Caco-2 (cell line): Measurements from ENCODE around the gene IGSF21. TPM values are rescaled to one million over a fixed set of nuclear protein-coding genes. Genes with fewer than 3 reads are reported as not detected.

Experiments
- BruUV-seq: library from RNA; stranded (reverse); fragments of 400-500 nt; replicated peaks from 2 replicates; lab custom pipeline; 2021; lab: Mats Ljungman, UMichigan
- CTCF ChIA-PET: fragments of 300-600 bp; sonication (Branson Sonifier 250); formaldehyde crosslinking; loops from one replicate; lab custom pipeline; 2022; ENCODE audit warnings: antibody characterized with exemption; lab: Charles Lee
- POLR2A ChIA-PET: fragments of 300-600 bp; sonication (Branson Sonifier 250); formaldehyde crosslinking; loops from one replicate; lab custom pipeline; 2022; ENCODE audit warnings: antibody characterized with exemption; lab: Charles Lee
- DNase-seq, 2 experiments: peaks; one replicate each; pipeline versions ENCODE4 v3.0.0 to v3.0.0-alpha.2; 2020 to 2022
- H3K27me3 ChIP-seq: replicated peaks from 2 replicates; pipeline ENCODE4 v1.6.0; 2011; ENCODE audit warnings: low read length; ENCODE audit not compliant: control insufficient read depth, insufficient read depth
- H3K36me3 ChIP-seq: 2 replicates; pipeline ENCODE4 v1.5.1; 2011; ENCODE audit warnings: low read length; ENCODE audit not compliant: control insufficient read depth, insufficient read depth
- H3K4me1 ChIP-seq: fragments of 250-450 bp; sonication (Bioruptor Pico); 2 replicates; pipeline ENCODE4 v1.5.1; 2020; ENCODE audit warnings: mild to moderate bottlenecking
- H3K4me3 ChIP-seq: 2 replicates; pipeline ENCODE4 v1.5.1; 2011; ENCODE audit warnings: low read depth, mild to moderate bottlenecking, control low read depth, low read length
- H3K9me3 ChIP-seq: fragments of 250-450 bp; sonication (Bioruptor Pico); 2 replicates; pipeline ENCODE4 v1.5.1; 2020; ENCODE audit warnings: mild to moderate bottlenecking, moderate library complexity
- H3K27ac Mint-ChIP-seq: one replicate; pipeline ENCODE4 v1.8.0; 2022; ENCODE audit warnings: mixed read lengths; ENCODE audit not compliant: unreplicated experiment
- H3K27me3 Mint-ChIP-seq: one replicate; pipeline ENCODE4 v1.8.0; 2022; ENCODE audit warnings: mixed read lengths; ENCODE audit not compliant: insufficient read depth, unreplicated experiment
- H3K36me3 Mint-ChIP-seq: one replicate; pipeline ENCODE4 v1.8.0; 2022; ENCODE audit warnings: mild to moderate bottlenecking, mixed read lengths; ENCODE audit not compliant: insufficient read depth, unreplicated experiment
- H3K4me1 Mint-ChIP-seq: one replicate; pipeline ENCODE4 v1.8.0; 2022; ENCODE audit warnings: low read depth, mixed read lengths; ENCODE audit not compliant: unreplicated experiment
- H3K4me3 Mint-ChIP-seq: one replicate; pipeline ENCODE4 v1.8.0; 2022; ENCODE audit warnings: mild to moderate bottlenecking, moderate library complexity, mixed read lengths; ENCODE audit not compliant: unreplicated experiment
- H3K9me3 Mint-ChIP-seq: one replicate; pipeline ENCODE4 v1.8.0; 2022; ENCODE audit warnings: mixed read lengths; ENCODE audit not compliant: unreplicated experiment
- CTCF ChIP-seq, 2 experiments: fragments of 200-600 bp in 1 of 2; IDR thresholded peaks; 1 replicate in 1 of 2; 2 replicates in 1 of 2; pipeline versions ENCODE4 v1.5.1 to v1.8.0; 2011 to 2022; ENCODE audit warnings: antibody characterized with exemption in 1 of 2, control low read depth in 1 of 2, inconsistent platforms in 1 of 2, low read depth in 1 of 2, low read length in 1 of 2, mild to moderate bottlenecking in 1 of 2, moderate library complexity in 1 of 2; ENCODE audit not compliant: insufficient read depth in 1 of 2, severe bottlenecking in 1 of 2, unreplicated experiment in 1 of 2
- intact Hi-C: fragments of 100-400 bp; cut with micrococcal nuclease; formaldehyde crosslinking; loops from one replicate; pipeline ENCODE4 v1.10.0; 2022; ENCODE audit not compliant: unreplicated experiment
- total RNA-seq: library from RNA; stranded (reverse); gene quantifications from 2 replicates; pipeline ENCODE4 v1.2.3, GENCODE V29; 2022

Gene IGSF21
- total RNA-seq, 1 experiment from 2014 or later: not detected

DNA sequence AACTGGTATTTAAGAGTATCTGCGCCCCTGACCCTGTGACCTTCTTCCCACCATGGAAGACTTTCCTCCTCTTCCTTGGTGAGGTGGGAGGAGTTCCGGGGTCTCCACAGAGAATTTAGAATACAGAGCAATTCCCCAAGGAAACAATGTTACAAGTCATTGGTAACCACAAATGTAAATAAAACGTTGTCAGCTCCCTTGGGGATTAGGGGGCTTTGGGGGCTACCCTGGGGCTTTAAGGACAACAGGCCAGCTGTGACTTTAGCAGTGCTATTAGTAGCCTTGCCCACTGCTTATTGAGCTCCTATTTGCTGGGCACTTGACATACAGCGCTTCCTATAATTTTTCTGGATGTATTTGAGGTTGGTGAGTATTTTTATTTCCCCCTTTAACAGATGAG, 69.0 kb downstream of the IGSF21 start:
- no peak for TF ChIP-seq CTCF (IDR thresholded peaks at IDR 0.05; ENCODE audit: insufficient read depth in 1 of 2, low read depth in 1 of 2, low read length in 1 of 2, severe bottlenecking in 1 of 2, unreplicated experiment in 1 of 2)
- Mint-ChIP-seq H3K9me3 (no peaks in the 10 kb centered on the region), H3K27ac (no peak overlapping the region), H3K4me3 (no peak overlapping the region), H3K36me3 (no peaks in the 10 kb centered on the region), H3K27me3 (peaks cover 25% of the 10 kb centered on the region), H3K4me1 (no peaks in the 10 kb centered on the region)
- POLR2A ChIA-PET: no interaction called here
- DNase-seq: no peak
- no peaks in the 10 kb centered on the region for H3K36me3 ChIP-seq
- H3K4me3 ChIP-seq: no peak overlapping the region
- no peaks in the 10 kb centered on the region for H3K4me1 ChIP-seq
- intact Hi-C loops: no loop called here
- H3K9me3 ChIP-seq: no peaks in the 10 kb centered on the region
- CTCF ChIA-PET: no interaction called here
- H3K27me3 ChIP-seq: no peaks in the 10 kb centered on the region
- no TSS peak for BruUV-seq

DNA sequence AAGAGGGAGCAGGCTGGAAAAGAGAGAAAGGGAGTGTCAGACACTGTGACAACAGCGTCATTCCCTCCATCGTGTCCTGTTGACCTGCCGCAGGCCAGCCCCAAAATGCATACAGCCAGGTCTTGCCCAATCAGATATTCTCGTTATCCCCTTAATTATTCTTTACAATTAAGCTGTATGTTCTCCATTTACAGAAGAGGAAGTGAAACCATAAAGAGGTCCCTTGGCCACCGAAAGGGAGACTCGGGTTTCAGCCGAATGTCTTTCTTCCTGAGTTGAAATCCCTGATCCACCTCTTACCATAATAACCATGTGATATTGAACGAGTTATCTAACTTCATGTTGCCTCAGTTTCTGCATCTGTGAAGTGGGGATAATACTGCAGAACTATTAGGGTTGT, 70.5 kb downstream of the IGSF21 start:
- Histone ChIP-seq H3K9me3 (no peaks in the 10 kb centered on the region), H3K36me3 (no peaks in the 10 kb centered on the region), H3K4me3 (no peak overlapping the region), H3K4me1 (no peaks in the 10 kb centered on the region), H3K27me3 (no peaks in the 10 kb centered on the region)
- DNase-seq: no peak
- intact Hi-C loops: no loop called here
- no peak overlapping the region for H3K4me3 Mint-ChIP-seq
- ChIA-PET CTCF (no interaction called here), POLR2A (no interaction called here)
- TF ChIP-seq CTCF (IDR thresholded peaks at IDR 0.05; ENCODE audit: insufficient read depth in 1 of 2, low read depth in 1 of 2, low read length in 1 of 2, severe bottlenecking in 1 of 2, unreplicated experiment in 1 of 2): no peak
- no TSS peak for BruUV-seq
- H3K27me3 Mint-ChIP-seq: peaks cover 25% of the 10 kb centered on the region
- H3K4me1 Mint-ChIP-seq: no peaks in the 10 kb centered on the region
- H3K36me3 Mint-ChIP-seq: no peaks in the 10 kb centered on the region
- no peaks in the 10 kb centered on the region for H3K9me3 Mint-ChIP-seq
- H3K27ac Mint-ChIP-seq: no peak overlapping the region

DNA sequence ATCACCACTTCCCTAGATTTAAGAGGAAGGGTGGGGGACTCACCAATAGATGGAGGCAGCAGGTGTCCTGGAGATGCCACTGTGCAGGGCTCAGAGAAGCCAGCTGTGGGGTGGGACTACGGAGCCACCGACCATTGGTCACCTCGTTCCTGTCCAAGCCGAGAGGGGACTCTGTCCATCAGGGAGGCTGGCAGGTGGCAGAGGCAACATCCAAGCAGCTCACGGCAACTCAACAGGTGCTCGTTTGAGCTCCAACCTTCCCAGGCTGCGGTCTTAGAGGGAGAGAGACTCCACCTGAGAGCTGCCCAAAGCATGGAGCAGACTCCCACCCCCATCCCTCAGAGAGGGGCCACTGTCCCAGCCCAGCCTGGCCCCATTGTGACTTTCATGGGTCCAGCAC, 71.4 kb downstream of the IGSF21 start:
- H3K4me3 ChIP-seq: no peak overlapping the region
- no TSS peak for BruUV-seq
- ChIA-PET POLR2A (no interaction called here), CTCF (no interaction called here)
- intact Hi-C loops: no loop called here
- TF ChIP-seq CTCF (IDR thresholded peaks at IDR 0.05; ENCODE audit: insufficient read depth in 1 of 2, low read depth in 1 of 2, low read length in 1 of 2, severe bottlenecking in 1 of 2, unreplicated experiment in 1 of 2): no peak
- no peaks in the 10 kb centered on the region for H3K36me3 ChIP-seq
- no peak overlapping the region for H3K27ac Mint-ChIP-seq
- no peak overlapping the region for H3K4me3 Mint-ChIP-seq
- no peaks in the 10 kb centered on the region for H3K9me3 ChIP-seq
- H3K9me3 Mint-ChIP-seq: no peaks in the 10 kb centered on the region
- no peaks in the 10 kb centered on the region for H3K36me3 Mint-ChIP-seq
- H3K27me3 ChIP-seq: no peaks in the 10 kb centered on the region
- H3K27me3 Mint-ChIP-seq: peaks cover 32% of the 10 kb centered on the region
- no peaks in the 10 kb centered on the region for H3K4me1 ChIP-seq
- H3K4me1 Mint-ChIP-seq: no peaks in the 10 kb centered on the region
- DNase-seq: no peak
